Measurements from ENCODE around the gene GALNTL6.

DNA sequence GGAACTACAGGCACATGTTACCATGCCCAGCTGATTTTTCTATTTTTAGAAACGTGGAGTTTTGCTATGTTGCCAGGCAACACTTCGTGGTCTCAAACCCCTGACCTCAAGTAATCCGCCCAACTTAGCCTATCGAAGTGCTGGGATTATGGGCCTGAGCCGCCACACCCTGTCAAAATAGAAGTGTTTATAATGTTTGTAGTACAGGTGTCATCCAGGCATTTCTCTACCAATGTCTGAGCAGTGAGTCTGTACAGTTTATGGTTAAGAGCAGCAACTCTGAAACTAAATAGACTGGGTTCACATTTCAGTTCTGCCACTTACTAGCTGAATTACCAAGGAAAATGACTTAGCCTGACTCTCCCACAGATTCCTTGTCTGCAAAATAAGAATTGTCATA is 895.0 kb downstream of the GALNTL6 start:
- TF ChIP-seq EZH2 (IDR thresholded peaks at IDR 0.05; ENCODE audit: borderline replicate concordance, low read depth, low read length) (no peak), MAFK (IDR thresholded peaks at IDR 0.05; ENCODE audit: low read length) (no peak), BACH1 (tag; IDR thresholded peaks at IDR 0.05) (no peak), ZNF695 (CRISPR knock-in tag; IDR thresholded peaks at IDR 0.05) (no peak), ARNT (IDR thresholded peaks at IDR 0.05) (no peak)
- TF ChIP-seq, protein P1, sequence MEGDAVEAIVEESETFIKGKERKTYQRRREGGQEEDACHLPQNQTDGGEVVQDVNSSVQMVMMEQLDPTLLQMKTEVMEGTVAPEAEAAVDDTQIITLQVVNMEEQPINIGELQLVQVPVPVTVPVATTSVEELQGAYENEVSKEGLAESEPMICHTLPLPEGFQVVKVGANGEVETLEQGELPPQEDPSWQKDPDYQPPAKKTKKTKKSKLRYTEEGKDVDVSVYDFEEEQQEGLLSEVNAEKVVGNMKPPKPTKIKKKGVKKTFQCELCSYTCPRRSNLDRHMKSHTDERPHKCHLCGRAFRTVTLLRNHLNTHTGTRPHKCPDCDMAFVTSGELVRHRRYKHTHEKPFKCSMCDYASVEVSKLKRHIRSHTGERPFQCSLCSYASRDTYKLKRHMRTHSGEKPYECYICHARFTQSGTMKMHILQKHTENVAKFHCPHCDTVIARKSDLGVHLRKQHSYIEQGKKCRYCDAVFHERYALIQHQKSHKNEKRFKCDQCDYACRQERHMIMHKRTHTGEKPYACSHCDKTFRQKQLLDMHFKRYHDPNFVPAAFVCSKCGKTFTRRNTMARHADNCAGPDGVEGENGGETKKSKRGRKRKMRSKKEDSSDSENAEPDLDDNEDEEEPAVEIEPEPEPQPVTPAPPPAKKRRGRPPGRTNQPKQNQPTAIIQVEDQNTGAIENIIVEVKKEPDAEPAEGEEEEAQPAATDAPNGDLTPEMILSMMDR (IDR thresholded peaks at IDR 0.05 in 2 of 3, conservative IDR thresholded peaks at IDR 0.05 in 1 of 3; ENCODE audit: insufficient read depth in 2 of 3, low read depth in 1 of 3, low read length in 3 of 3) = no peak
- TF ChIP-seq, protein P2, sequence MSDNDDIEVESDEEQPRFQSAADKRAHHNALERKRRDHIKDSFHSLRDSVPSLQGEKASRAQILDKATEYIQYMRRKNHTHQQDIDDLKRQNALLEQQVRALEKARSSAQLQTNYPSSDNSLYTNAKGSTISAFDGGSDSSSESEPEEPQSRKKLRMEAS (CRISPR knock-in tag; IDR thresholded peaks at IDR 0.05) = no peak
- TF ChIP-seq, protein P3, sequence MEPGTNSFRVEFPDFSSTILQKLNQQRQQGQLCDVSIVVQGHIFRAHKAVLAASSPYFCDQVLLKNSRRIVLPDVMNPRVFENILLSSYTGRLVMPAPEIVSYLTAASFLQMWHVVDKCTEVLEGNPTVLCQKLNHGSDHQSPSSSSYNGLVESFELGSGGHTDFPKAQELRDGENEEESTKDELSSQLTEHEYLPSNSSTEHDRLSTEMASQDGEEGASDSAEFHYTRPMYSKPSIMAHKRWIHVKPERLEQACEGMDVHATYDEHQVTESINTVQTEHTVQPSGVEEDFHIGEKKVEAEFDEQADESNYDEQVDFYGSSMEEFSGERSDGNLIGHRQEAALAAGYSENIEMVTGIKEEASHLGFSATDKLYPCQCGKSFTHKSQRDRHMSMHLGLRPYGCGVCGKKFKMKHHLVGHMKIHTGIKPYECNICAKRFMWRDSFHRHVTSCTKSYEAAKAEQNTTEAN (CRISPR knock-in tag; IDR thresholded peaks at IDR 0.05) = no peak

All from K562 (cell line).